ENCODE data around the gene ZNF587.
"Not testable (repeated sequence)": the region's sequence is repeated elsewhere in the genome, so short reads cannot be mapped to it uniquely, and the experiment has no call there.

The ZNF587 gene

DNA sequence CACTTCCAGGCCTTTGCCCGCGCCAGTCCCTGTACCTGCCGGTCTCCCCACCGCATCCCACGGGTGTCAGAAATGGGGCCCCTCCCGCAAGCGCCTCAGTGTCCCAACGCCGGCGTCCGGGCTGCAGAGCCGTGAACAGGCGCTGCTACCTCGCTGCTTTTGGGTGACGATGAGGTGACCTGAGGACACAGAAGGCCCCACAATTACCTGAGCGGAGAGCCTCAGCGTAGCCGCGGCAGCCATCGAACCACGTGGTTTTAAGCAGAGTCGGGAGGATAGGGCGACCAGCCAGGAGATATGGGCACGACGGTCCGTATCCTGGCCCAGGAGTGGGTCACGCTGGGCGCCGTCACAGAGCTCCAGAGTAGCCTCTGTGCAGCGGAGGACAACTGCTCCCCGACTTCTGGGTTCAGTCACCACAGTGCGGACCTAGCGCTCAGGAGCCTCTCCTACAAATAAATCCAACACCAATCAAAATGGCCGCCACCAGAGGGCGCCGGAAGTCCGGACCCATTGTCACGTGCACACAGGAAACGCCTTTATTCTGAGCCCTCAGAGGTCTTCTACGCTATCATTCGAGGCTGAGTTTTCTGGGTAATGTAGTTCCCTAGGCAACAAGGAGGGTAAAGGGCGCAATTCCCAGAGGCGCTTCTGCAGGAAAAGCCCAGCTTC is 39.0 kb downstream of the ZNF587 start, which contains the start of gene ZNF814:
ZNF814 (minus strand) TSS at position 478 of the 672 bp plus-strand sequence; CDS start at position 243, 235 bp downstream.
- DNase-seq, result peak; percentile 66

DNA sequence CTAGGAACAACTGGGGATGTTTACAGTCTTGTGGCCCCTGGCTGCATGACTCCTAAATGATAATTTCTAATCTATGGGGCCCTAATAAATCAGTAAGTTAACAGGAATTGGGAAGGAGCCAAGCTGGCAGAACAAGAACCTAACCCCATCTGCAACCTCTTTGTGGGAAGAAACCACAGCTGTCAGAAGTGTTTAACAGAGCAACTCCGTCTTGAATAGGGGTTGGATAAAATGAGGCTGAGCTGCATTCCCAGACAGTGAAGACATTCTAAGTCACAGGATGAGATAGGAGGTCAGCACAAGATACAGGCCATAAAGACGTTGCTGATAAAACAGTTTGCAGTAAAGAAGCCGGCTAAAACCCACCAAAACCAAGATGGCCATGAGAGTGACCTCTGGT is 41.0 kb downstream of the ZNF587 start:
- not testable (repeated sequence) for DNase-seq

DNA sequence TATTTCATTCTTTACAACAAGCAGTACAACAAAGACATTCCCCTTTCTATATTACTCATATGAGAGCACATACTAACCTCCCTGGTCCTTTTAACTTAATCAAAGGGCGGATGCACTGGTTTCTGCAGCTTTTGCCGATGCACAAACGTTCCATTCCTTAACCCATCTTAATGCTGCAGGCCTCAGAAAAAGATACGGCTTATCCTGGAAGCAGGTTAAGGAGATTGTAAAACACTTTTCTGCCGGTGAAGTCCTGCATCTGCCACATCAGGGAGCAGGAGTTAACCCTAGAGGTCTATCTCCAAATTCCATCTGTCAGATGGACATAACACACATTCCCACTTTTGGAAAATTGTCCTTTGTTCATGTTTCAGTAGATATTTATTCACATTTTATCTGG is 50.7 kb downstream of the ZNF587 start:
- no peak for DNase-seq

DNA sequence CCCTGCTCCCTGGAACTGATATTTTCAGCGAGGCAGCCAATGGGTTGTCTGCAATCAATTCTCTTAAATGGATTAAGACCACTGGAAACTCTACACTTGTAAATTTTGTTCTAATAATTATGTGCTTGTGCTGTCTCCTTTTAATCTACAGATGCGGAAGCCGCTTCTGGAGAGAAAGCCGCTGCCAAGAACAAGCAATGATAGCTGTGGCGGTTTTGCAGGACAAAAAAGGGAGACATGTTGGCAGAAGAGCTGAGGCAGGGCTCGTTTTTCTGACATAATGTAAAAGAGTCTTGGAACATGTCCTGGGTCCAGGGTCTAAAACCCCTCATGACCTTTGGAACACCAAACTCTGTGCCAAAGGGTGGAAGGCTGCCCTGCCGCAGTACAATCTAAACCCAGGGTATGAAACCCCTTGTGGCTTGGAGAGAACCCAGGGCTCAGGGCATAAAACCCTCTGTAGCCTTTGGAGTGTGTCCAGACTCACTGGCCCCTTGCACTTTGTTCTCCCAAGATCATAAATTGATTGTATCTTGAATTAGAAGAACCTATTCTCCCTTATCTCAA is 54.0 kb downstream of the ZNF587 start:
- no peak for DNase-seq

DNA sequence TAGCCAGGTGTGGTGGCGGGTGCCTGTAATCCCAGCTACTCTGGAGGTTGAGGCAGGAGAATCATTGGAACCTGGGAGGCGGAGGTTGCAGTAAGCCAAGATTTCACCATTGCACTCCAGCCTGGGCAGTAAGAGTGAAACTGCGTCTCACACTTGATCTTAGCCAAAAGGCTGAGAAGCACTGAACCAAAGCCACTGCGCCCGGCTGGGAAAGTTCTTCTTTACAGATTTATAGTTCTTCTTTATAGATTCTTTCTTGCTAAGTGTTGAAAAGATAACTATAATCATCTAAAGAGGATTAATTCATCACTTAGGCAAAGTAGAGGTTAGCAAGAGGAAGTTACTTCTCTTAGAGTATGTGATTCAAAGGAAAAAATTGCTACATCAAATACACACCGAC is 55.6 kb downstream of the ZNF587 start:
- peak; percentile 4 for DNase-seq

DNA sequence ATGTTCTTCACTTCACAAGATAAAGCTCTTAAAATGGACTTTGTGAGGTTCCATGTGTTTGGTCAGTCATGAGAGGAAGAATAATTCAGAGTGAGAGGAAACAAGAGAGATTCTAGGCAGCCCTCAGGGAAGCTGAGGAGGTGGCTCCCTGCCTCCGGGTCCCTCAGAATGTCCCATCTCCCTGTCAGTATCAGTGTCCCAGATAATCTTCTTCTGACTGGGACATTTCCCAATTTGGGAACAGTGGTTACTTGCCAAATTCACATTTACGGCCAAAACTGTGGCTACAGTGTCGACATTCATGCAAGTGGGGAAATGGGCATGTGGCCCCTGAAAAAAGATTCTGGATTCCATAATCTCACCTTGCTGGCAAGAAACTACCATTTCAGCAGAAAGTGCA is 57.7 kb downstream of the ZNF587 start:
- no peak for DNase-seq

DNA sequence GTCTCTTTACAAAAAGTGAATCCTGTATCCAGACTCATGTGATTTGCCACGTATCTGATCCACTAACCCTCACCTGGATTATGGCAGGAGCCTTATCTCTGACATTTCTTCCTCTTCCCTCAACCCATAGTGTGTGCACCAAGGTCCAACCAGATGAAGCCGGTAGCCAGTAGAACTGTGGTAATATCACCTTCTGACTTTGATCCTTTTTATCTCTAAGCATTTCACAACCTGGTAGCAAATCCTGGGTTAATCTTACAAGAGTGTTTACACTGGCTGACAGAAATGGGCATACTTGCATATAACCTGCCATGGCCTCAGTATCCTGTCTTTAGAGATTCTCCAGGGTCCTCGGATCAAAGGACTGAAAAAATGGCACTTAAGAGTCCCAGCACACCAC is 64.9 kb downstream of the ZNF587 start:
- DNase-seq, result no peak

Data from inflammatory macrophage treated with lipopolysaccharide for 4 hours (primary cell).